Pancreas (tissue), 10 donors: ENCODE data around the gene HBG1. TPM values are rescaled to one million over a fixed set of nuclear protein-coding genes. Genes with fewer than 3 reads are reported as not detected.
A peak's percentile ranks its signal among the peaks of the same experiment; 100 is the strongest.

ENCODE experiments used
- ATAC-seq, 4 donors: fragments of 200-7000 bp; cut with Tn5 transposase; one replicate each; pipeline versions ENCODE4 v1.8.0 to v1.9.1; 2020; ENCODE audit warnings: mild to moderate bottlenecking in 4 of 4, moderate library complexity in 4 of 4
- DNase-seq, 6 donors: peaks; one replicate each; pipeline ENCODE4 v3.0.0-alpha.2; 2020
- FAIRE-seq: peaks from 2 replicates; lab custom pipeline; 2012; peaks lifted over from hg19 to GRCh38; lab: Jason Lieb, UNC
- H3K27ac ChIP-seq, 4 donors: fragments of 200-600 bp; sonication (generic); 1 replicate in 3 of 4; 2 replicates in 1 of 4; pipeline versions ENCODE4 v1.5.0 to v1.8.0; 2020
- H3K27me3 ChIP-seq, 4 donors: fragments of 200-600 bp; one replicate each; pipeline ENCODE4 v1.8.0; 2021
- H3K36me3 ChIP-seq, 3 donors: fragments of 200-600 bp; sonication (generic) in 1 of 3; one replicate each; pipeline versions ENCODE4 v1.5.0 to v1.8.0; 2020 to 2021
- H3K4me1 ChIP-seq, 3 donors: fragments of 200-600 bp; one replicate each; pipeline ENCODE4 v1.8.0; 2021
- H3K4me3 ChIP-seq, 4 donors: fragments of 200-600 bp; sonication (generic) in 2 of 4; one replicate each; pipeline versions ENCODE4 v1.5.0 to v1.8.0; 2020 to 2021
- H3K9me3 ChIP-seq, 4 donors: fragments of 200-600 bp; one replicate each; pipeline ENCODE4 v1.8.0; 2021
- WGBS, 2 donors: extraction: QIAGEN DNeasy Blood & Tissue Kit; methylation state at CpG; one replicate each; pipeline ENCODE4 v1.1.7; 2013; 5-methylcytosine and 5-hydroxymethylcytosine counted together
- intact Hi-C, 3 donors: fragments of 100-400 bp; cut with DNase I; formaldehyde crosslinking; loops; one replicate each; pipeline versions ENCODE4 v1.11.1 to v1.14.2; 2022
- polyA plus RNA-seq, 2 donors: library from polyadenylated mRNA; stranded (reverse); fragments of 200-250 nt; gene quantifications; one replicate each; pipeline ENCODE4 v1.2.3, GENCODE V29; 2013
- total RNA-seq, 6 donors: library from RNA; stranded (reverse); fragmentation: NEBNext Ultra II Directional in 4 of 6; extraction: Animal tissue kit (Norgen Biotek cat#: 25700) in 4 of 6; gene quantifications; one replicate each; pipeline versions ENCODE4 v1.2.1 to v1.2.4, GENCODE V29; 2021 to 2023
- TF ChIP-seq, protein P1 (sequence below), 4 donors: fragments of 200-600 bp; sonication (generic) in 3 of 4; IDR thresholded peaks; one replicate each; pipeline versions ENCODE4 v1.5.0 to v1.8.0; 2021; ENCODE audit warnings: antibody characterized with exemption in 4 of 4
- donor health status: healthy with polysubstance abuse.
- donor health status: DM: no; HTN: no; CAD: no; lungs with moderate emphysema.
- donor health status: DM: no; HTN: no; CAD: no.
- donor health status: control.
- donor health status: control.
- donor health status: Bipolar disorder and iron deficiency.
- donor health status: DM: yes; HTN: yes; CAD: no.
- donor health status: DM: no; HTN: no; CAD: no.
- donor health status: DM: no; HTN: no; CAD: no.
- donor health status: DM: yes; HTN: yes; CAD: no.

The HBG1 gene
- total and polyA plus RNA-seq, 8 donors, result 3.3 TPM; not detected in 7

DNA sequence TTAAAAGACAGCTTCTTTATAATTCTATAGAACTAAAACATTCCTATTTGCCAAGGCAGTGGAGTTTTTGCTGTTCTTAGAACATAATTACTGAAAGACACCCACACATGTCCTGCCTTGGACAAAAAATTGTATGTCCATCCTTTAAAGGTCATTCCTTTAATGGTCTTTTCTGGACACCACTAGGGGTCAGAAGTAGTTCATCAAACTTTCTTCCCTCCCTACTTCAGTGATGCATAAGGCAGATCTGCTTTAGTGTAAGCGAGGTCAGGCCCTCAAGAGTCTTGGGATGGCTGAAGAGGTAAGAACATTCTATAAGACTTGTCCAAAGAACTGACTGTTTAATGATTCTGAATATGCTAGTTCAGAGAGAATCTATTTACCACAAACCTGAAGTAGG, 44.9 kb downstream of the HBG1 start:
- Histone ChIP-seq H3K9me3 (no peaks in the 10 kb centered on the region), H3K4me1 (no peaks in the 10 kb centered on the region), H3K36me3 (no peaks in the 10 kb centered on the region), H3K27ac (no peak overlapping the region), H3K27me3 (no peaks in the 10 kb centered on the region), H3K4me3 (no peak overlapping the region)
- FAIRE-seq, result no peak
- no peak for DNase-seq
- 13 to 16% methylated on average over 1 of the region's 1 CpG for WGBS, 2 donors
- TF ChIP-seq, protein P1, sequence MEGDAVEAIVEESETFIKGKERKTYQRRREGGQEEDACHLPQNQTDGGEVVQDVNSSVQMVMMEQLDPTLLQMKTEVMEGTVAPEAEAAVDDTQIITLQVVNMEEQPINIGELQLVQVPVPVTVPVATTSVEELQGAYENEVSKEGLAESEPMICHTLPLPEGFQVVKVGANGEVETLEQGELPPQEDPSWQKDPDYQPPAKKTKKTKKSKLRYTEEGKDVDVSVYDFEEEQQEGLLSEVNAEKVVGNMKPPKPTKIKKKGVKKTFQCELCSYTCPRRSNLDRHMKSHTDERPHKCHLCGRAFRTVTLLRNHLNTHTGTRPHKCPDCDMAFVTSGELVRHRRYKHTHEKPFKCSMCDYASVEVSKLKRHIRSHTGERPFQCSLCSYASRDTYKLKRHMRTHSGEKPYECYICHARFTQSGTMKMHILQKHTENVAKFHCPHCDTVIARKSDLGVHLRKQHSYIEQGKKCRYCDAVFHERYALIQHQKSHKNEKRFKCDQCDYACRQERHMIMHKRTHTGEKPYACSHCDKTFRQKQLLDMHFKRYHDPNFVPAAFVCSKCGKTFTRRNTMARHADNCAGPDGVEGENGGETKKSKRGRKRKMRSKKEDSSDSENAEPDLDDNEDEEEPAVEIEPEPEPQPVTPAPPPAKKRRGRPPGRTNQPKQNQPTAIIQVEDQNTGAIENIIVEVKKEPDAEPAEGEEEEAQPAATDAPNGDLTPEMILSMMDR (IDR thresholded peaks at IDR 0.05), result no peak
- intact Hi-C loops, result no loop called here
- peak in 3 of 4 donors; percentile 37 to 65 (median 48) for ATAC-seq

DNA sequence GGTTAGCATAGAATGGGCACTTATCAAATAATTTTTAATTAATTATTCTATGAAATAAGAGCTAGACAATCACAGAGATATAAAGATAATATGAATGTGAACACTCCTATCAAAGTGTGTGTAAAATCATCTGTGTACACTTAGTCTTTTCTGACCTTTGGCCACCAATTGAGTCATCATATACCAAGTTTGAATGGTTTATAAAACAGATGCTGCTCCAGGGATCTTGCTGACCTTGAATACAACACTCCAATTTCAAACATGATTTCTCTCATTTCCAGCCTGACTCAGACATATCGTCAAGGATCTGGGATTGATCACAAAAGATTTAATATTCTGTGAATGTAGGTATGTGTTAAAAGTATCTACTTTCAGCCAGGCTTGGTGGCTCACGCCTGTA, 46.3 kb downstream of the HBG1 start:
- Histone ChIP-seq H3K27ac (no peak overlapping the region), H3K27me3 (no peaks in the 10 kb centered on the region), H3K36me3 (no peaks in the 10 kb centered on the region), H3K4me3 (no peak overlapping the region), H3K4me1 (no peaks in the 10 kb centered on the region), H3K9me3 (no peaks in the 10 kb centered on the region)
- intact Hi-C loops, result no loop called here
- WGBS, 2 donors, result 37 to 42% methylated on average over 2 of the region's 2 CpGs
- ATAC-seq (no peak), DNase-seq (no peak), FAIRE-seq (no peak)
- TF ChIP-seq, protein P1 (IDR thresholded peaks at IDR 0.05), result no peak

DNA sequence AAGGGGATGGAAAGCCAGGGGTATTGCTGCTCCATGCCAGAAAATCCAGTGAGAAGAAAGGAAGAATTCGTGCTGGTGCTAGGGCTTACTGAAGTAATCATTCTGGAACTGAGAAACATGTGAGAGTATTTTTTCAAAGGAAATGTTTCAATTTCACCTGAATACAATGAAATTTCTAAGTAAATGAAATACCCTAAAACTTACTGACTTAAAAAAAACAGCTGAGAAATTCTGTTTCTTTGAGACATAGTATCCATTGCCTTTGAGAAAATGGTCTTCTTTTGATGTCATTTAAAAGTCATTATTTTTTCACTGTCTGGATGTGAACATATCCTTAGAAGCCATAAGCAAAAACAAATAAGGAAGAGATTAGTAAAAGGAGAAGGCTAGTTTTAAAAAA, 49.1 kb downstream of the HBG1 start, which contains the start of gene OR51V1:
Gene OR51V1 (minus strand): TSS at position 101 of the 400 bp plus-strand sequence. CDS start 0 bp downstream, at position 101.
- no peaks in the 10 kb centered on the region for H3K4me1 ChIP-seq
- intact Hi-C loops, result no loop called here
- no peaks in the 10 kb centered on the region for H3K36me3 ChIP-seq
- H3K4me3 ChIP-seq, result no peak within 1 kb of the TSS
- TF ChIP-seq, protein P1 (IDR thresholded peaks at IDR 0.05), result no peak
- H3K27me3 ChIP-seq, result no peaks in the 10 kb centered on the region
- DNase-seq (no peak), FAIRE-seq (no peak), ATAC-seq (no peak)
- H3K27ac ChIP-seq, result no peak within 1 kb of the TSS
- 36 to 40% methylated on average over 1 of the region's 1 CpG for WGBS, 2 donors
- H3K9me3 ChIP-seq, result no peaks in the 10 kb centered on the region

DNA sequence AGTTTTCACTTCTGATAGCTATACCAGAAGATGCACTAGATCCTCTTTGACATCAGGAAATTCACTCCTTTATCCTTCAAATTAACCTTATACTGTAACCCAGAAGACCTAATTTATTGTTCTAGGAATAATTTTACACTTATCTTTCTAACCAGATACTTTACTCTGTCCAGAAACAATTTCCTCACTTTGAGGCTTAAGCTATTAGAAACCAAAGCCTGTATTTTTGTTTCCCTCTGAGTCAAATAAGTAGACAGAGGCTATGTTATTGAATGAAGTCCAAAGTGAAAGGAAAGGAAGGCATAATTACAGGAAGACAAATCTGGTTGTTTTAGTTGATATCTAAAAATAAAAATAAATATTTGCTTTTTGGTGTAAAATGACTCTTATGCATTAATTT, 51.4 kb downstream of the HBG1 start:
- no peak for ATAC-seq
- H3K36me3 ChIP-seq, result no peaks in the 10 kb centered on the region
- no peak overlapping the region for H3K27ac ChIP-seq
- H3K4me1 ChIP-seq, result no peaks in the 10 kb centered on the region
- TF ChIP-seq, protein P1 (IDR thresholded peaks at IDR 0.05), result no peak
- no peak for FAIRE-seq
- no peak overlapping the region for H3K4me3 ChIP-seq
- no peaks in the 10 kb centered on the region for H3K9me3 ChIP-seq
- intact Hi-C loops, result no loop called here
- no peak for DNase-seq
- no peaks in the 10 kb centered on the region for H3K27me3 ChIP-seq

Other genes starting within 250 kb of the HBG1 start
- not detected for gene OR52J3, start 203.3 kb downstream of the HBG1 start, total RNA-seq
- gene OR52J3, start 203.3 kb downstream of the HBG1 start, polyA plus RNA-seq, result not detected
- not detected for gene OR52E2, start 190.2 kb downstream of the HBG1 start, total RNA-seq
- not detected for gene OR52E2, start 190.2 kb downstream of the HBG1 start, polyA plus RNA-seq
- not detected for gene OR52E1, start 180.3 kb downstream of the HBG1 start, total RNA-seq
- not detected for gene OR52E1, start 180.3 kb downstream of the HBG1 start, polyA plus RNA-seq
- not detected for gene OR52A5, start 111.5 kb downstream of the HBG1 start, total RNA-seq
- gene OR52A5, start 111.5 kb downstream of the HBG1 start, polyA plus RNA-seq, result not detected
- gene OR52A1, start 95.1 kb downstream of the HBG1 start, total RNA-seq, result not detected
- not detected for gene OR52A1, start 95.1 kb downstream of the HBG1 start, polyA plus RNA-seq
- not detected for gene OR51V1, start 49.2 kb downstream of the HBG1 start, total RNA-seq
- gene OR51V1, start 49.2 kb downstream of the HBG1 start, polyA plus RNA-seq, result not detected
- 10 to 100 TPM in 3 of 6 donors, 1 to 10 TPM in 3; 2.2 to 89.0 (median 7.4) TPM for gene HBB, start 22.8 kb downstream of the HBG1 start, total RNA-seq
- gene HBB, start 22.8 kb downstream of the HBG1 start, polyA plus RNA-seq, result 1 to 10 TPM; 3.9 to 4.9 TPM
- gene HBD, start 15.4 kb downstream of the HBG1 start, total RNA-seq, result 1 to 10 TPM in 1 of 6 donors, not detected in 5; 1.1 TPM
- gene HBD, start 15.4 kb downstream of the HBG1 start, polyA plus RNA-seq, result not detected
- 10 to 100 TPM in 1 of 6 donors, not detected in 5; 10.6 TPM for gene HBG2, start 4.9 kb upstream of the HBG1 start, total RNA-seq
- not detected for gene HBG2, start 4.9 kb upstream of the HBG1 start, polyA plus RNA-seq
- gene HBE1, start 20.1 kb upstream of the HBG1 start, total RNA-seq, result 1 to 10 TPM in 1 of 6 donors, not detected in 5; 3.5 TPM
- gene HBE1, start 20.1 kb upstream of the HBG1 start, polyA plus RNA-seq, result not detected
- not detected for gene OR51B4, start 52.1 kb upstream of the HBG1 start, total RNA-seq
- gene OR51B4, start 52.1 kb upstream of the HBG1 start, polyA plus RNA-seq, result not detected
- not detected for gene OR51B2, start 74.4 kb upstream of the HBG1 start, total RNA-seq
- gene OR51B2, start 74.4 kb upstream of the HBG1 start, polyA plus RNA-seq, result not detected
- under 1 TPM in 3 of 6 donors, not detected in 3; 0.14 to 0.24 (median 0.19) TPM for gene OR51B5, start 93.7 kb upstream of the HBG1 start, total RNA-seq
- gene OR51B5, start 93.7 kb upstream of the HBG1 start, polyA plus RNA-seq, result under 1 TPM in 1 of 2 donors, not detected in 1; 0.05 TPM
- not detected for gene OR51B6, start 101.7 kb upstream of the HBG1 start, total RNA-seq
- not detected for gene OR51B6, start 101.7 kb upstream of the HBG1 start, polyA plus RNA-seq
- not detected for gene OR51M1, start 134.0 kb upstream of the HBG1 start, total RNA-seq
- not detected for gene OR51M1, start 134.0 kb upstream of the HBG1 start, polyA plus RNA-seq
- gene OR51Q1, start 172.3 kb upstream of the HBG1 start, total RNA-seq, result not detected
- not detected for gene OR51Q1, start 172.3 kb upstream of the HBG1 start, polyA plus RNA-seq
- gene OR51I1, start 191.7 kb upstream of the HBG1 start, total RNA-seq, result under 1 TPM in 1 of 6 donors, not detected in 5; 0.28 TPM
- gene OR51I1, start 191.7 kb upstream of the HBG1 start, polyA plus RNA-seq, result not detected
- not detected for gene OR51I2, start 199.5 kb upstream of the HBG1 start, total RNA-seq
- gene OR51I2, start 199.5 kb upstream of the HBG1 start, polyA plus RNA-seq, result not detected
- not detected for gene OR52D1, start 238.8 kb upstream of the HBG1 start, total RNA-seq
- not detected for gene OR52D1, start 238.8 kb upstream of the HBG1 start, polyA plus RNA-seq